ENCODE results near the gene AGO4. TPM values are rescaled to one million over a fixed set of nuclear protein-coding genes. Genes with fewer than 3 reads are reported as not detected.

Gene AGO4
- total RNA-seq, 1 experiment from 2014 or later, result 6.1 TPM

DNA sequence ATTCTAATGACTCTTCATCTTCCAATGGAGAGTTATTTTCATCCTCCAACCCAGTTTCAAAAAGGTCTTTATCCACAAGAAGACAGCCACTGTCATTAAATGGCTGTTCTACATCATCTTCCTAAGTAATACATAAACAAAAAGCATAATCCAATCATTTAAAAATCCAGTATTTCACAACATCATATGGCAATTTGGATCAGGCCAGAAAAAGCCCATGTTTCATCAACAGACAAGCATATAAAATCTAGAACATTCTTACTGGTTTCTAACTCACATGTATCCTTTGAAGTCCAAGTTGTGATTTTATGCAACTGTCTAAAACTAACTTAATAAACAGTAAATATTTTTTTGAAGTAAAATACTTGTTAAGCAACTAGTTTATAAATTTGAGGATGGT lies 44.6 kb upstream of the AGO4 start:
- no peak overlapping the region for H3K27ac ChIP-seq (ENCODE audit: low read depth, low read length)
- BruUV-seq (replicated peaks), result no TSS peak
- POLR2A ChIA-PET, result no interaction called here
- no peak overlapping the region for H3K4me3 ChIP-seq (replicated peaks in 1 of 2; ENCODE audit: low read depth in 1 of 2, low read length in 2 of 2)
- no peak for DNase-seq (ENCODE audit: low read depth, low spot score)
- intact Hi-C loops (cut with micrococcal nuclease), result no loop called here
- H4K20me1 ChIP-seq (ENCODE audit: insufficient read depth), result no peaks in the 10 kb centered on the region
- peaks cover 58% of the 10 kb centered on the region for H3K79me2 ChIP-seq (ENCODE audit: insufficient read depth, low read length)
- H3K36me3 ChIP-seq (ENCODE audit: control insufficient read depth in 1 of 2, insufficient read depth in 2 of 2, low read length in 2 of 2), result peaks cover 18 to 34% of the 10 kb centered on the region in 2 experiments
- no peak overlapping the region for H3K9ac ChIP-seq (ENCODE audit: low read length)
- H3K4me2 ChIP-seq (ENCODE audit: low read length), result no peak overlapping the region
- no peak for ATAC-seq
- no peaks in the 10 kb centered on the region; a peak in 1 of 4 replicates for H3K4me1 ChIP-seq (ENCODE audit: control insufficient read depth in 1 of 2, insufficient read depth in 2 of 2, low read length in 2 of 2)
- no peak overlapping the region for H2AFZ ChIP-seq (ENCODE audit: low read depth, low read length, poor library complexity, severe bottlenecking)
- TF ChIP-seq SRF (IDR thresholded peaks at IDR 0.05; ENCODE audit: low read depth) (no peak), POLR2AphosphoS5 (IDR thresholded peaks at IDR 0.05; ENCODE audit: low read depth, low read length) (no peak), ZFX (IDR thresholded peaks at IDR 0.05) (no peak), EGR1 (IDR thresholded peaks at IDR 0.05; ENCODE audit: low read depth) (no peak), YY1 (IDR thresholded peaks at IDR 0.05; ENCODE audit: extremely low read depth, insufficient replicate concordance, low read depth, low read length) (no peak), JUND (IDR thresholded peaks at IDR 0.05) (no peak), ZNF274 (IDR thresholded peaks at IDR 0.05; ENCODE audit: low read depth, low read length) (no peak), MAX (IDR thresholded peaks at IDR 0.05) (no peak), ELF1 (IDR thresholded peaks at IDR 0.05; ENCODE audit: borderline replicate concordance, low read depth) (no peak), FOSL1 (IDR thresholded peaks at IDR 0.05; ENCODE audit: low read depth) (no peak), EZH2 (IDR thresholded peaks at IDR 0.05) (no peak), REST (IDR thresholded peaks at IDR 0.05; ENCODE audit: low read depth) (no peak), RAD21 (IDR thresholded peaks at IDR 0.05; ENCODE audit: low read depth) (no peak), EZH2phosphoT487 (IDR thresholded peaks at IDR 0.05; ENCODE audit: borderline replicate concordance) (no peak), POLR2A (IDR thresholded peaks at IDR 0.05; ENCODE audit: borderline replicate concordance, extremely low read depth, insufficient read depth, insufficient read length) (no peak), SP1 (IDR thresholded peaks at IDR 0.05; ENCODE audit: low read depth) (no peak), CBX3 (IDR thresholded peaks at IDR 0.05; ENCODE audit: low read depth) (no peak)
- TF ChIP-seq, protein P1, sequence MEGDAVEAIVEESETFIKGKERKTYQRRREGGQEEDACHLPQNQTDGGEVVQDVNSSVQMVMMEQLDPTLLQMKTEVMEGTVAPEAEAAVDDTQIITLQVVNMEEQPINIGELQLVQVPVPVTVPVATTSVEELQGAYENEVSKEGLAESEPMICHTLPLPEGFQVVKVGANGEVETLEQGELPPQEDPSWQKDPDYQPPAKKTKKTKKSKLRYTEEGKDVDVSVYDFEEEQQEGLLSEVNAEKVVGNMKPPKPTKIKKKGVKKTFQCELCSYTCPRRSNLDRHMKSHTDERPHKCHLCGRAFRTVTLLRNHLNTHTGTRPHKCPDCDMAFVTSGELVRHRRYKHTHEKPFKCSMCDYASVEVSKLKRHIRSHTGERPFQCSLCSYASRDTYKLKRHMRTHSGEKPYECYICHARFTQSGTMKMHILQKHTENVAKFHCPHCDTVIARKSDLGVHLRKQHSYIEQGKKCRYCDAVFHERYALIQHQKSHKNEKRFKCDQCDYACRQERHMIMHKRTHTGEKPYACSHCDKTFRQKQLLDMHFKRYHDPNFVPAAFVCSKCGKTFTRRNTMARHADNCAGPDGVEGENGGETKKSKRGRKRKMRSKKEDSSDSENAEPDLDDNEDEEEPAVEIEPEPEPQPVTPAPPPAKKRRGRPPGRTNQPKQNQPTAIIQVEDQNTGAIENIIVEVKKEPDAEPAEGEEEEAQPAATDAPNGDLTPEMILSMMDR (IDR thresholded peaks at IDR 0.05 in 2 of 3, conservative IDR thresholded peaks at IDR 0.05 in 1 of 3; ENCODE audit: borderline replicate concordance in 1 of 3, insufficient read depth in 1 of 3, low read depth in 2 of 3, low read length in 2 of 3), result no peak
- TF ChIP-seq, protein P2, sequence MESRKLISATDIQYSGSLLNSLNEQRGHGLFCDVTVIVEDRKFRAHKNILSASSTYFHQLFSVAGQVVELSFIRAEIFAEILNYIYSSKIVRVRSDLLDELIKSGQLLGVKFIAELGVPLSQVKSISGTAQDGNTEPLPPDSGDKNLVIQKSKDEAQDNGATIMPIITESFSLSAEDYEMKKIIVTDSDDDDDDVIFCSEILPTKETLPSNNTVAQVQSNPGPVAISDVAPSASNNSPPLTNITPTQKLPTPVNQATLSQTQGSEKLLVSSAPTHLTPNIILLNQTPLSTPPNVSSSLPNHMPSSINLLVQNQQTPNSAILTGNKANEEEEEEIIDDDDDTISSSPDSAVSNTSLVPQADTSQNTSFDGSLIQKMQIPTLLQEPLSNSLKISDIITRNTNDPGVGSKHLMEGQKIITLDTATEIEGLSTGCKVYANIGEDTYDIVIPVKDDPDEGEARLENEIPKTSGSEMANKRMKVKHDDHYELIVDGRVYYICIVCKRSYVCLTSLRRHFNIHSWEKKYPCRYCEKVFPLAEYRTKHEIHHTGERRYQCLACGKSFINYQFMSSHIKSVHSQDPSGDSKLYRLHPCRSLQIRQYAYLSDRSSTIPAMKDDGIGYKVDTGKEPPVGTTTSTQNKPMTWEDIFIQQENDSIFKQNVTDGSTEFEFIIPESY (IDR thresholded peaks at IDR 0.05; ENCODE audit: extremely low read depth, insufficient replicate concordance, low read length), result no peak
- RAD21 ChIA-PET (ENCODE audit: low non-redundant PET in 1 of 2, low total read pairs in 2 of 2, uncharacterized antibody in 2 of 2, unreplicated experiment in 2 of 2), result no interaction called here
- no peaks in the 10 kb centered on the region for H3K9me3 ChIP-seq (ENCODE audit: control insufficient read depth in 1 of 2, insufficient read depth in 1 of 2, low read depth in 1 of 2, low read length in 2 of 2)
- H3K9me2 ChIP-seq (ENCODE audit: insufficient read depth), result no peaks in the 10 kb centered on the region
- no peaks in the 10 kb centered on the region for H3K27me3 ChIP-seq (ENCODE audit: insufficient read depth, low read length)
- CTCF ChIA-PET, result no interaction called here
